K562 (cell line): Measurements from ENCODE around the gene ACTA2. TPM values are rescaled to one million over a fixed set of nuclear protein-coding genes. Genes with fewer than 3 reads are reported as not detected.

Source experiments
- ATAC-seq: fragments of 200-7000 bp; cut with Tn5 transposase; 3 replicates; pipeline ENCODE4 v1.9.1; 2020; ENCODE audit warnings: moderate library complexity
- BruUV-seq: library from RNA; stranded (reverse); fragments of 400-500 nt; replicated peaks from 2 replicates; lab custom pipeline; 2021; lab: Mats Ljungman, UMichigan
- CTCF ChIA-PET: fragments of 300-600 bp; formaldehyde crosslinking; extraction: SDS; loops from one replicate; lab custom pipeline; 2021; ENCODE audit warnings: low intra/inter-chr PET ratio; lab: Yijun Ruan, JAX
- POLR2A ChIA-PET: fragments of 300-600, 350-650 bp; sonication (Branson Sonifier 250); formaldehyde crosslinking; extraction: SDS; loops from one replicate; lab custom pipeline; 2021; ENCODE audit warnings: antibody characterized with exemption, inconsistent platforms; lab: Yijun Ruan, JAX
- DNase-seq, 4 experiments: peaks; one replicate each; pipeline versions ENCODE4 v3.0.0 to v3.0.0-alpha.2; 2011 to 2018; ENCODE audit warnings: low spot score in 3 of 4, mixed read lengths in 3 of 4; ENCODE audit errors: extremely low read depth in 1 of 4
- FAIRE-seq: peaks from 2 replicates; lab custom pipeline; 2011; peaks lifted over from hg19 to GRCh38; lab: Jason Lieb, UNC
- H2AFZ ChIP-seq: 2 replicates; pipeline ENCODE4 v1.6.0; 2011; ENCODE audit warnings: low read depth, low read length, control low read depth, inconsistent platforms
- H3K27ac ChIP-seq: fragments of 200-600 bp; 3 replicates; pipeline ENCODE4 v1.8.0; 2011; ENCODE audit warnings: low read depth, mild to moderate bottlenecking, control low read depth, inconsistent platforms, low read length, moderate library complexity, mixed read lengths; ENCODE audit errors: extremely low read depth
- H3K27me3 ChIP-seq, 2 experiments: fragments of 300-600 bp in 1 of 2; 2 replicates in 1 of 2; 3 replicates in 1 of 2; pipeline versions ENCODE4 v1.6.0 to v1.8.0; 2011; ENCODE audit warnings: inconsistent platforms in 2 of 2, low read length in 2 of 2, mild to moderate bottlenecking in 1 of 2, mixed read lengths in 1 of 2, moderate library complexity in 1 of 2; ENCODE audit not compliant: control insufficient read depth in 2 of 2, insufficient read depth in 2 of 2
- H3K36me3 ChIP-seq: fragments of 300-600 bp; 3 replicates; pipeline ENCODE4 v1.8.0; 2011; ENCODE audit warnings: mild to moderate bottlenecking, low read length, inconsistent platforms; ENCODE audit not compliant: control insufficient read depth, insufficient read depth
- H3K4me1 ChIP-seq, 2 experiments: fragments of 200-600 bp in 1 of 2; replicated peaks in 1 of 2; 2 replicates in 1 of 2; 3 replicates in 1 of 2; pipeline versions ENCODE4 v1.5.1 to v1.8.0; 2011; ENCODE audit warnings: inconsistent platforms in 2 of 2, low read length in 2 of 2, mild to moderate bottlenecking in 1 of 2, mixed read lengths in 1 of 2, moderate library complexity in 1 of 2; ENCODE audit not compliant: control insufficient read depth in 2 of 2, insufficient read depth in 2 of 2
- H3K4me2 ChIP-seq: 2 replicates; pipeline ENCODE4 v1.6.1; 2011; ENCODE audit warnings: low read length, control low read depth, inconsistent platforms, mixed read lengths; ENCODE audit not compliant: insufficient read depth
- H3K4me3 ChIP-seq: fragments of 200-600 bp; sonication (generic), shearing (Covaris generic); 2 replicates; pipeline ENCODE4 v1.5.1; 2016; ENCODE audit warnings: control low read depth, inconsistent platforms
- H3K79me2 ChIP-seq: fragments of 200-600 bp; 3 replicates; pipeline ENCODE4 v1.8.0; 2011; ENCODE audit warnings: low read length, inconsistent platforms; ENCODE audit not compliant: control insufficient read depth, insufficient read depth
- H3K9ac ChIP-seq, 2 experiments: 2 replicates each; pipeline versions ENCODE4 v1.6.0 to v1.6.1; 2011; ENCODE audit warnings: low read depth in 2 of 2, low read length in 2 of 2, control low read depth in 1 of 2, inconsistent platforms in 1 of 2, mild to moderate bottlenecking in 1 of 2, mixed read lengths in 1 of 2; ENCODE audit not compliant: insufficient read depth in 1 of 2
- H3K9me1 ChIP-seq: one replicate; pipeline ENCODE4 v1.6.0; 2011; ENCODE audit warnings: inconsistent platforms, mild to moderate bottlenecking, low read length, moderate library complexity; ENCODE audit not compliant: control insufficient read depth, insufficient read depth
- H3K9me3 ChIP-seq: replicated peaks from 2 replicates; pipeline ENCODE4 v1.5.1; 2011; ENCODE audit warnings: low read depth, low read length, inconsistent platforms; ENCODE audit not compliant: control insufficient read depth, insufficient read depth
- H4K20me1 ChIP-seq: replicated peaks from 2 replicates; pipeline ENCODE4 v1.6.1; 2011; ENCODE audit warnings: low read length, inconsistent platforms, mixed read lengths; ENCODE audit not compliant: control insufficient read depth, insufficient read depth
- CBFA2T3 ChIP-seq: fragments of 450-650 bp; IDR thresholded peaks from 2 replicates; pipeline ENCODE4 v1.6.1; 2017
- CBX8 ChIP-seq: fragments of 200-600 bp; sonication (generic); IDR thresholded peaks from 2 replicates; pipeline ENCODE4 v1.6.1; 2012; ENCODE audit warnings: borderline replicate concordance, mixed run types, low read depth, mild to moderate bottlenecking, moderate library complexity, mixed read lengths, low read length, control low read depth, inconsistent platforms; ENCODE audit not compliant: poor library complexity, severe bottlenecking; ENCODE audit errors: extremely low read depth
- CC2D1A ChIP-seq: fragments of 450-650 bp; IDR thresholded peaks from 2 replicates; pipeline ENCODE4 v1.6.1; 2017; ENCODE audit warnings: mild to moderate bottlenecking
- CREM ChIP-seq: IDR thresholded peaks from 2 replicates; pipeline ENCODE4 v1.6.1; 2014; ENCODE audit warnings: antibody characterized with exemption, low read depth
- SOX6 ChIP-seq: fragments of 450-650 bp; IDR thresholded peaks from 2 replicates; pipeline ENCODE4 v1.6.1; 2014; ENCODE audit warnings: mild to moderate bottlenecking
- TRIM25 ChIP-seq: fragments of 450-650 bp; IDR thresholded peaks from 2 replicates; pipeline ENCODE4 v1.7.0; 2016; ENCODE audit warnings: borderline replicate concordance
- ZNF589 ChIP-seq: fragments of 200-800 bp; sonication (Bioruptor generic); IDR thresholded peaks from 2 replicates; pipeline ENCODE4 v1.6.1; 2016; ENCODE audit warnings: low read depth, missing genetic modification characterization, missing compliant biosample characterization
- WGBS: fragments of 100-300 bp; shearing (Covaris generic); methylation state at CpG from one replicate; pipeline ENCODE4 v1.1.6; 2016; ENCODE audit warnings: low coverage, mixed read lengths; ENCODE audit not compliant: insufficient coverage; ENCODE audit errors: missing lambda C conversion rate; 5-methylcytosine and 5-hydroxymethylcytosine counted together
- in situ Hi-C: fragments of 300-500 bp; cut with MboI; formaldehyde crosslinking; loops from 4 replicates; pipeline ENCODE4 v1.15.0; 2018; ENCODE audit warnings: inconsistent platforms, mixed read lengths
- intact Hi-C: fragments of 100-400 bp; cut with micrococcal nuclease; formaldehyde crosslinking; loops from 2 replicates; pipeline ENCODE4 v1.14.2; 2022
- polyA plus RNA-seq, 8 experiments: library from polyadenylated mRNA; depleted of rRNA in 4 of 8; stranded (reverse) in 5 of 8; unstranded in 3 of 8; fragments of >200 nt; fragmentation: Nextera tagmentation in 2 of 8; fragmentation: Illumina TruSeq in 1 of 8; extraction: Ambion mirVana in 2 of 8; extraction: Trizol in 1 of 8; gene quantifications; 2 replicates each; pipeline versions ENCODE4 v1.2.1 to v1.2.3, GENCODE V29; 2011 to 2014; ENCODE audit warnings: inconsistent platforms in 1 of 8, missing spikeins in 1 of 8
- total RNA-seq, 7 experiments: library from RNA; depleted of rRNA in 6 of 7; stranded (reverse); fragments of >200 nt in 6 of 7; fragmentation: Illumina TruSeq in 2 of 7; extraction: Trizol in 2 of 7; gene quantifications; 2 replicates each; pipeline versions ENCODE4 v1.2.1 to v1.2.3, GENCODE V29; 2011 to 2021; ENCODE audit warnings: low replicate concordance in 1 of 7
- TF ChIP-seq, protein P1 (sequence below): fragments of 250-450 bp; sonication (Bioruptor Pico); IDR thresholded peaks from 2 replicates; pipeline ENCODE4 v1.4.0; 2020; ENCODE audit warnings: mild to moderate bottlenecking, moderate library complexity, borderline replicate concordance
- TF ChIP-seq, protein P2 (sequence below), 3 experiments: fragments of 200-800 bp in 1 of 3; fragments of 250-450 bp in 1 of 3; fragments of 450-650 bp in 1 of 3; sonication (Bioruptor Pico) in 1 of 3; sonication (Bioruptor generic) in 1 of 3; formaldehyde crosslinking in 1 of 3; IDR thresholded peaks; 2 replicates each; pipeline versions ENCODE4 v1.6.1 to v1.8.0; 2016 to 2022; ENCODE audit warnings: mild to moderate bottlenecking in 2 of 3, missing genetic modification characterization in 2 of 3, missing compliant biosample characterization in 1 of 3, moderate library complexity in 1 of 3

Gene ACTA2
- total and polyA plus RNA-seq, 9 of the 15 experiments (the other 6 are each of a cell fraction or from before 2014, with no cell fraction given): 0.15 to 1.0 (median 0.38) TPM; not detected in 3

- TF ChIP-seq, protein P1, sequence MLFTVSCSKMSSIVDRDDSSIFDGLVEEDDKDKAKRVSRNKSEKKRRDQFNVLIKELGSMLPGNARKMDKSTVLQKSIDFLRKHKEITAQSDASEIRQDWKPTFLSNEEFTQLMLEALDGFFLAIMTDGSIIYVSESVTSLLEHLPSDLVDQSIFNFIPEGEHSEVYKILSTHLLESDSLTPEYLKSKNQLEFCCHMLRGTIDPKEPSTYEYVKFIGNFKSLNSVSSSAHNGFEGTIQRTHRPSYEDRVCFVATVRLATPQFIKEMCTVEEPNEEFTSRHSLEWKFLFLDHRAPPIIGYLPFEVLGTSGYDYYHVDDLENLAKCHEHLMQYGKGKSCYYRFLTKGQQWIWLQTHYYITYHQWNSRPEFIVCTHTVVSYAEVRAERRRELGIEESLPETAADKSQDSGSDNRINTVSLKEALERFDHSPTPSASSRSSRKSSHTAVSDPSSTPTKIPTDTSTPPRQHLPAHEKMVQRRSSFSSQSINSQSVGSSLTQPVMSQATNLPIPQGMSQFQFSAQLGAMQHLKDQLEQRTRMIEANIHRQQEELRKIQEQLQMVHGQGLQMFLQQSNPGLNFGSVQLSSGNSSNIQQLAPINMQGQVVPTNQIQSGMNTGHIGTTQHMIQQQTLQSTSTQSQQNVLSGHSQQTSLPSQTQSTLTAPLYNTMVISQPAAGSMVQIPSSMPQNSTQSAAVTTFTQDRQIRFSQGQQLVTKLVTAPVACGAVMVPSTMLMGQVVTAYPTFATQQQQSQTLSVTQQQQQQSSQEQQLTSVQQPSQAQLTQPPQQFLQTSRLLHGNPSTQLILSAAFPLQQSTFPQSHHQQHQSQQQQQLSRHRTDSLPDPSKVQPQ (CRISPR knock-in tag): no peak
- TF ChIP-seq ZNF589: no peak
- no peak for TF ChIP-seq SOX6
- TF ChIP-seq TRIM25: no peak
- TF ChIP-seq CREM: no peak
These were observed 29.1 kb downstream of the ACTA2 start (continued) for GRCh38 chr10:88923520-88923919.

GRCh38 chr10:88922041-88922440 lies 30.5 kb downstream of the ACTA2 start:
- CTCF ChIA-PET: no interaction called here
- no peak overlapping the region for H3K9ac ChIP-seq

More at GRCh38 chr10:88922041-88922440, 30.5 kb downstream of the ACTA2 start:
- Histone ChIP-seq H3K27me3 (no peaks in the 10 kb centered on the region), H3K36me3 (no peaks in the 10 kb centered on the region), H3K4me3 (no peak overlapping the region), H3K9me3 (no peaks in the 10 kb centered on the region), H3K4me1 (no peaks in the 10 kb centered on the region), H3K4me2 (no peak overlapping the region), H3K79me2 (no peaks in the 10 kb centered on the region), H4K20me1 (no peaks in the 10 kb centered on the region), H3K27ac (no peak overlapping the region), H3K9me1 (no peaks in the 10 kb centered on the region), H2AFZ (no peak overlapping the region)
- intact Hi-C loops: no loop called here
- FAIRE-seq (no peak), ATAC-seq (no peak), DNase-seq (no peak)
- in situ Hi-C loops: no loop called here
- TF ChIP-seq CBX8 (no peak), CC2D1A (no peak), CBFA2T3 (no peak)
- TF ChIP-seq, protein P2, sequence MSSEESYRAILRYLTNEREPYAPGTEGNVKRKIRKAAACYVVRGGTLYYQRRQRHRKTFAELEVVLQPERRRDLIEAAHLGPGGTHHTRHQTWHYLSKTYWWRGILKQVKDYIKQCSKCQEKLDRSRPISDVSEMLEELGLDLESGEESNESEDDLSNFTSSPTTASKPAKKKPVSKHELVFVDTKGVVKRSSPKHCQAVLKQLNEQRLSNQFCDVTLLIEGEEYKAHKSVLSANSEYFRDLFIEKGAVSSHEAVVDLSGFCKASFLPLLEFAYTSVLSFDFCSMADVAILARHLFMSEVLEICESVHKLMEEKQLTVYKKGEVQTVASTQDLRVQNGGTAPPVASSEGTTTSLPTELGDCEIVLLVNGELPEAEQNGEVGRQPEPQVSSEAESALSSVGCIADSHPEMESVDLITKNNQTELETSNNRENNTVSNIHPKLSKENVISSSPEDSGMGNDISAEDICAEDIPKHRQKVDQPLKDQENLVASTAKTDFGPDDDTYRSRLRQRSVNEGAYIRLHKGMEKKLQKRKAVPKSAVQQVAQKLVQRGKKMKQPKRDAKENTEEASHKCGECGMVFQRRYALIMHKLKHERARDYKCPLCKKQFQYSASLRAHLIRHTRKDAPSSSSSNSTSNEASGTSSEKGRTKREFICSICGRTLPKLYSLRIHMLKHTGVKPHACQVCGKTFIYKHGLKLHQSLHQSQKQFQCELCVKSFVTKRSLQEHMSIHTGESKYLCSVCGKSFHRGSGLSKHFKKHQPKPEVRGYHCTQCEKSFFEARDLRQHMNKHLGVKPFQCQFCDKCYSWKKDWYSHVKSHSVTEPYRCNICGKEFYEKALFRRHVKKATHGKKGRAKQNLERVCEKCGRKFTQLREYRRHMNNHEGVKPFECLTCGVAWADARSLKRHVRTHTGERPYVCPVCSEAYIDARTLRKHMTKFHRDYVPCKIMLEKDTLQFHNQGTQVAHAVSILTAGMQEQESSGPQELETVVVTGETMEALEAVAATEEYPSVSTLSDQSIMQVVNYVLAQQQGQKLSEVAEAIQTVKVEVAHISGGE (CRISPR knock-in tag; IDR thresholded peaks at IDR 0.05): no peak
- BruUV-seq: no TSS peak
- POLR2A ChIA-PET: no interaction called here
- WGBS: 0% methylated on average over 2 of the region's 2 CpGs
